Prostate gland (tissue), 2 donors: ENCODE measurements around the gene ACTN2. TPM values are rescaled to one million over a fixed set of nuclear protein-coding genes. Genes with fewer than 3 reads are reported as not detected.

Experiments
- DNase-seq: peaks from one replicate; pipeline ENCODE4 v3.0.0-alpha.2; 2019; ENCODE audit warnings: low spot score
- H3K27ac ChIP-seq, 2 donors: fragments of 200-600 bp; sonication (generic); 2 replicates each; pipeline ENCODE4 v1.5.1; 2017 to 2019
- H3K27me3 ChIP-seq: fragments of 200-600 bp; sonication (generic); replicated peaks from 2 replicates; pipeline ENCODE4 v1.5.1; 2019; ENCODE audit not compliant: insufficient read depth
- H3K36me3 ChIP-seq, 2 donors: fragments of 200-600 bp; sonication (generic); 1 replicate in 1 of 2; 2 replicates in 1 of 2; pipeline versions ENCODE4 v1.5.1 to v1.8.1; 2017 to 2019
- H3K4me1 ChIP-seq: fragments of 200-600 bp; sonication (generic); replicated peaks from 2 replicates; pipeline ENCODE4 v1.5.1; 2019
- H3K4me3 ChIP-seq, 2 donors: fragments of 200-600 bp; sonication (generic); 2 replicates each; pipeline ENCODE4 v1.5.1; 2017 to 2019
- H3K9me3 ChIP-seq: fragments of 200-600 bp; sonication (generic); 2 replicates; pipeline ENCODE4 v1.5.1; 2017
- POLR2A ChIP-seq: fragments of 450-650 bp; IDR thresholded peaks from one replicate; pipeline ENCODE4 v1.6.1; 2016; ENCODE audit warnings: antibody characterized with exemption, mild to moderate bottlenecking
- POLR2AphosphoS5 ChIP-seq: sonication (generic); formaldehyde crosslinking; IDR thresholded peaks from one replicate; pipeline ENCODE4 v1.6.1; 2017; ENCODE audit warnings: antibody characterized with exemption
- WGBS: methylation state at CpG from one replicate; pipeline ENCODE4 v1.1.5; 2018; 5-methylcytosine and 5-hydroxymethylcytosine counted together
- intact Hi-C: fragments of 100-400 bp; cut with DNase I; formaldehyde crosslinking; loops from one replicate; pipeline ENCODE4 v1.14.2; 2022
- total RNA-seq, 2 donors: library from RNA; depleted of rRNA; stranded (reverse); fragments of >200 nt; gene quantifications; one replicate each; pipeline ENCODE4 v1.1.0, GENCODE V29; 2016
- TF ChIP-seq, protein P1 (sequence below), 4 experiments: fragments of 200-600 bp in 2 of 4; fragments of 450-650 bp in 2 of 4; sonication (generic) in 2 of 4; IDR thresholded peaks; 1 replicate in 3 of 4; 2 replicates in 1 of 4; pipeline ENCODE4 v1.5.1; 2016 to 2019; ENCODE audit warnings: antibody characterized with exemption in 4 of 4, mild to moderate bottlenecking in 2 of 4, moderate library complexity in 2 of 4

Gene ACTN2
- total RNA-seq, 2 donors from 2014 or later = 7.6 to 36.4 TPM

DNA sequence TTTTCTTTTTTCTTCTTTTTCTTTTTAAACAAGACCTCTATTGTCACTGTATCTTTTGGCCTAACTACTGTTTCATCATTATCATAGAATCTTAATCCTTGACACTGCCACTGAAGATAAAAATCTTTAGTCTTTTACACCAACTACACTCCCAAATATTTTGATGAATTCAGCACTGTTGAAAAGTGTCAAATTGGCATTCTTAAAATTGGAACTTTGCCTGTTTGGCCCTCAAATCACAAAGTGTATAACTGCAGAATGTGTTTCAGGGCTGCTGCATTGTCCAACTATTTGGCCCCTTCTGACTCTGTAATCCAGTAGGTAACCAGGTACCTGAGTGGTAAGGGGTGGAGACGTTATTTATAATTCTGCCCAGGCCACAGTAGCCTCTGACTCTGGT, 34.3 kb downstream of the ACTN2 start:
- no peaks in the 10 kb centered on the region for H3K27me3 ChIP-seq
- no peaks in the 10 kb centered on the region for H3K9me3 ChIP-seq
- intact Hi-C loops = no loop called here
- no peaks in the 10 kb centered on the region for H3K4me1 ChIP-seq
- WGBS = 60% methylated on average over 1 of the region's 1 CpG
- DNase-seq = no peak
- no peak overlapping the region for H3K27ac ChIP-seq
- no peak overlapping the region for H3K4me3 ChIP-seq
- H3K36me3 ChIP-seq = no peaks in the 10 kb centered on the region
- TF ChIP-seq, protein P1, sequence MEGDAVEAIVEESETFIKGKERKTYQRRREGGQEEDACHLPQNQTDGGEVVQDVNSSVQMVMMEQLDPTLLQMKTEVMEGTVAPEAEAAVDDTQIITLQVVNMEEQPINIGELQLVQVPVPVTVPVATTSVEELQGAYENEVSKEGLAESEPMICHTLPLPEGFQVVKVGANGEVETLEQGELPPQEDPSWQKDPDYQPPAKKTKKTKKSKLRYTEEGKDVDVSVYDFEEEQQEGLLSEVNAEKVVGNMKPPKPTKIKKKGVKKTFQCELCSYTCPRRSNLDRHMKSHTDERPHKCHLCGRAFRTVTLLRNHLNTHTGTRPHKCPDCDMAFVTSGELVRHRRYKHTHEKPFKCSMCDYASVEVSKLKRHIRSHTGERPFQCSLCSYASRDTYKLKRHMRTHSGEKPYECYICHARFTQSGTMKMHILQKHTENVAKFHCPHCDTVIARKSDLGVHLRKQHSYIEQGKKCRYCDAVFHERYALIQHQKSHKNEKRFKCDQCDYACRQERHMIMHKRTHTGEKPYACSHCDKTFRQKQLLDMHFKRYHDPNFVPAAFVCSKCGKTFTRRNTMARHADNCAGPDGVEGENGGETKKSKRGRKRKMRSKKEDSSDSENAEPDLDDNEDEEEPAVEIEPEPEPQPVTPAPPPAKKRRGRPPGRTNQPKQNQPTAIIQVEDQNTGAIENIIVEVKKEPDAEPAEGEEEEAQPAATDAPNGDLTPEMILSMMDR (IDR thresholded peaks at IDR 0.05) = no peak
- no peak for TF ChIP-seq POLR2AphosphoS5

DNA sequence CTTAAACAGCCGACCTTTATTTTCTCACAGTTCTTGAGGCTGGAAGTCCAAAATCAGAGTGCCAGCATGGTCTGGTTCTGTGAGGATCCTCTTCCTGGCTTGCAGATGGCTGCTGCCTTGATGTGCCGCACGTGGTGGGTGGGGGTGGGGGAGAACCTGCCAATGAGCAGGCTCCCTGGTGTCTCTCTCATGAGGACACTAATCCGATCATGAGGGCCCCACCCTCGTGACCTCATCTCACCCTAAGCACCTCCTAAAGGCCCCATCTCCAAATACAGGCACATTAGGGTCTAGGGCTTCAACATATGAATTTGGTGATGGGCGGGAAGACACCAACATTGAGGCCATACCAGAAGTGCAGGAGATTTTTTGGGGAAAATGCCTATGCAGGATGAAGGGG, 37.8 kb downstream of the ACTN2 start:
- Histone ChIP-seq H3K9me3 (no peaks in the 10 kb centered on the region), H3K4me3 (no peak overlapping the region), H3K36me3 (no peaks in the 10 kb centered on the region), H3K27ac (no peak overlapping the region), H3K4me1 (no peaks in the 10 kb centered on the region), H3K27me3 (no peaks in the 10 kb centered on the region)
- DNase-seq = no peak
- WGBS = 75% methylated on average over 6 of the region's 6 CpGs
- intact Hi-C loops = no loop called here
- TF ChIP-seq POLR2AphosphoS5 (no peak), POLR2A (no peak)
- TF ChIP-seq, protein P1 (IDR thresholded peaks at IDR 0.05) = no peak

DNA sequence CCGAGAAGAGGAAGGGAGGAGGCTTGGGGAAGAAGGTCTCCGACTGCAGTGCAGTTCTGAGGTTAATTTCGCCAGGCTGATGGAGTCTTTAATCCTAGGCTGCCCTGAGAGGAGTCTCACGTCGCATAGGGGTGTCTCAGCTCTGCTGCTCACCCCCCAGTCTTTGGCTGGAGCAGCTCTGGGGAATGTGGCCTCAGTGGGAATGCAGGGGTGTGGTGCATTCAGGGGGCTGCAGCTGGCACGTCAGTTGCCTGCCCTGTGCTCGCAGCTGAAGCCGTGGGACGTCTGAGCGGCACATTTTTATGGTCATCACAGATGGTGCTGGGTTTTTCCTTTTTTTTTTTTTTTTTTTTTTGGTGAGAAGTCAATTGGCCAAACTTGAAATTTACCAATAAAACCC, 38.2 kb downstream of the ACTN2 start:
- Histone ChIP-seq H3K4me1 (no peaks in the 10 kb centered on the region), H3K27me3 (no peaks in the 10 kb centered on the region), H3K9me3 (no peaks in the 10 kb centered on the region), H3K4me3 (no peak overlapping the region), H3K27ac (no peak overlapping the region), H3K36me3 (no peaks in the 10 kb centered on the region)
- 65% methylated on average over 10 of the region's 10 CpGs for WGBS
- intact Hi-C loops = no loop called here
- TF ChIP-seq POLR2A = no peak
- no peak for TF ChIP-seq POLR2AphosphoS5
- TF ChIP-seq, protein P1 (IDR thresholded peaks at IDR 0.05) = no peak
- no peak for DNase-seq

DNA sequence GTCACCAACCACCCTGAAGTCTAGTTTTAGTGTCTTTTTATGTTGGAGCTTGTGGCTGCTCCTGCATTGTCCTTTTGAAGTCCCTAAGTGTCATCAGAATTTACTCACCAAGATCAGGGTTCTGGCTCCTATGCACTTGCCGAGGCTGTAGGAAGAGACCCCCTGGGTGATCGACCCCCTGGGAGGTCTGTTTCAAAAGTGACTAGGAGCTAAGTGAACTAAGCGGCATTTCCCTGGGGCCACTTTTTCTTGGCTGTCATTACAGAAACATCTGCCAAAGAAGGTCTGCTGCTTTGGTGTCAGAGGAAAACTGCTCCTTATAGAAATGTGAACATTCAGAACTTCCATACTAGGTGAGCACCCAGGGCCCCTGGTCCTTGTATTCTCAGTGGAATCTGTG, 39.4 kb downstream of the ACTN2 start:
- intact Hi-C loops = no loop called here
- TF ChIP-seq POLR2AphosphoS5 (no peak), POLR2A (no peak)
- TF ChIP-seq, protein P1 (IDR thresholded peaks at IDR 0.05) = no peak
- H3K27ac ChIP-seq = no peak overlapping the region
- H3K4me1 ChIP-seq = no peaks in the 10 kb centered on the region
- H3K27me3 ChIP-seq = no peaks in the 10 kb centered on the region
- DNase-seq = no peak
- no peak overlapping the region for H3K4me3 ChIP-seq
- no peaks in the 10 kb centered on the region for H3K36me3 ChIP-seq
- 44% methylated on average over 3 of the region's 3 CpGs for WGBS
- no peaks in the 10 kb centered on the region for H3K9me3 ChIP-seq

DNA sequence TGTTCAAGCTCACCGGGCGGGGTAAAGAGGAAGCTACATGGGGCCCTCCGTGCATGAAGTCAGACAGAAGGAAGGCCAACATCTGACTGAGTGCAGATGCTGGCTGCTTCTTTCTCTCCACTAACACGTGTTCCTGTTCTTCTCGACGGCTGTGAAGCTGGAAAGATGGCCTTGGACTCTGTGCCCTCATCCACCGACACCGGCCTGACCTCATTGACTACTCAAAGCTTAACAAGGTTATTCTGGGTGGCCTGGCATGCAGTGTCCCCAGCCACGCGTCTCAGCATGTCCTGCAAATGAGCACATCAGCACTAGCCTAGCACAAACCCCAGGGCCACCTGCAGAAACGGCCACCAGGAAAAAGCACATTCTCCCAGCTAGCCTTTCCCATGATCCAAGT, 41.2 kb downstream of the ACTN2 start:
- H3K36me3 ChIP-seq = no peaks in the 10 kb centered on the region
- no peaks in the 10 kb centered on the region for H3K9me3 ChIP-seq
- no peaks in the 10 kb centered on the region for H3K27me3 ChIP-seq
- no peak overlapping the region for H3K4me3 ChIP-seq
- intact Hi-C loops = no loop called here
- 83% methylated on average over 11 of the region's 11 CpGs for WGBS
- DNase-seq = no peak
- TF ChIP-seq, protein P1 (IDR thresholded peaks at IDR 0.05) = no peak
- TF ChIP-seq POLR2A (no peak), POLR2AphosphoS5 (no peak)
- no peak overlapping the region for H3K27ac ChIP-seq
- no peaks in the 10 kb centered on the region for H3K4me1 ChIP-seq
